Endothelial cell of umbilical vein (primary cell): ENCODE results near the gene WDR7. TPM values are rescaled to one million over a fixed set of nuclear protein-coding genes. Genes with fewer than 3 reads are reported as not detected.

Experiments
- BruUV-seq: library from RNA; stranded (reverse); fragments of 400-500 nt; replicated peaks from 2 replicates; lab custom pipeline; 2021; lab: Mats Ljungman, UMichigan
- CTCF ChIA-PET: fragments of 300-600, 350-600 bp; sonication (Branson Sonifier 250); formaldehyde crosslinking; loops from one replicate; lab custom pipeline; 2021; ENCODE audit warnings: antibody characterized with exemption, inconsistent platforms; lab: Charles Lee
- POLR2A ChIA-PET: fragments of 300-600, 350-600 bp; sonication (Branson Sonifier 250); formaldehyde crosslinking; loops from one replicate; lab custom pipeline; 2021; ENCODE audit warnings: antibody characterized with exemption, inconsistent platforms; lab: Charles Lee
- DNase-seq: peaks from one replicate; pipeline ENCODE4 v3.0.0-alpha.2; 2011; ENCODE audit warnings: low read depth, low spot score
- FAIRE-seq: peaks from 2 replicates; lab custom pipeline; 2011; peaks lifted over from hg19 to GRCh38; lab: Jason Lieb, UNC
- H2AFZ ChIP-seq: 2 replicates; pipeline ENCODE4 v1.6.0; 2012; ENCODE audit warnings: low read depth, low read length, control low read depth, inconsistent platforms
- H3K27ac ChIP-seq: 2 replicates; pipeline ENCODE4 v1.5.1; 2011; ENCODE audit warnings: low read depth, mild to moderate bottlenecking, control low read depth, low read length, moderate library complexity; ENCODE audit not compliant: insufficient read depth
- H3K27me3 ChIP-seq, 2 experiments: 2 replicates each; pipeline versions ENCODE4 v1.6.0 to v1.6.1; 2011; ENCODE audit warnings: low read length in 2 of 2, mixed read lengths in 1 of 2; ENCODE audit not compliant: control insufficient read depth in 2 of 2, insufficient read depth in 2 of 2
- H3K36me3 ChIP-seq, 2 experiments: 2 replicates in 1 of 2; 3 replicates in 1 of 2; pipeline ENCODE4 v1.5.1; 2011; ENCODE audit warnings: low read length in 2 of 2, mild to moderate bottlenecking in 1 of 2, moderate library complexity in 1 of 2; ENCODE audit not compliant: control insufficient read depth in 2 of 2, insufficient read depth in 2 of 2; ENCODE audit errors: extremely low read depth in 1 of 2
- H3K4me1 ChIP-seq: 3 replicates; pipeline ENCODE4 v1.5.1; 2011; ENCODE audit warnings: mild to moderate bottlenecking, low read length; ENCODE audit not compliant: control insufficient read depth, insufficient read depth; ENCODE audit errors: extremely low read depth
- H3K4me2 ChIP-seq: 2 replicates; pipeline ENCODE4 v1.6.1; 2011; ENCODE audit warnings: low read length, control low read depth, mixed read lengths; ENCODE audit not compliant: insufficient read depth
- H3K4me3 ChIP-seq, 3 experiments: fragments of 200-600 bp in 1 of 3; sonication (generic), shearing (Covaris generic) in 1 of 3; replicated peaks in 1 of 3; 2 replicates each; pipeline ENCODE4 v1.5.1; 2011 to 2016; ENCODE audit warnings: control low read depth in 3 of 3, low read length in 3 of 3, mild to moderate bottlenecking in 2 of 3, inconsistent platforms in 1 of 3, low read depth in 1 of 3, moderate library complexity in 1 of 3; ENCODE audit not compliant: insufficient read depth in 1 of 3
- H3K79me2 ChIP-seq: 2 replicates; pipeline ENCODE4 v1.6.0; 2012; ENCODE audit warnings: low read length, inconsistent platforms; ENCODE audit not compliant: control insufficient read depth, insufficient read depth
- H3K9ac ChIP-seq: replicated peaks from 2 replicates; pipeline ENCODE3; 2011; ENCODE audit warnings: low read length, control low read depth; ENCODE audit not compliant: insufficient read depth; ENCODE audit errors: extremely low read depth
- H3K9me1 ChIP-seq: replicated peaks from 3 replicates; pipeline ENCODE4 v1.6.0; 2011; ENCODE audit warnings: mild to moderate bottlenecking, low read length; ENCODE audit not compliant: control insufficient read depth, insufficient read depth; ENCODE audit errors: extremely low read depth
- H3K9me3 ChIP-seq: replicated peaks from 2 replicates; pipeline ENCODE4 v1.5.1; 2012; ENCODE audit warnings: low read length, inconsistent platforms; ENCODE audit not compliant: control insufficient read depth, insufficient read depth
- H4K20me1 ChIP-seq: replicated peaks from 2 replicates; pipeline ENCODE3; 2011; ENCODE audit warnings: mild to moderate bottlenecking, low read length; ENCODE audit not compliant: control insufficient read depth, insufficient read depth; ENCODE audit errors: extremely low read depth
- CTCF ChIP-seq, 2 donors: IDR thresholded peaks; 1 replicate in 1 of 2; 2 replicates in 1 of 2; pipeline ENCODE4 v1.5.1; 2011; ENCODE audit warnings: low read length in 2 of 2, mild to moderate bottlenecking in 2 of 2, moderate library complexity in 2 of 2, control low read depth in 1 of 2, inconsistent platforms in 1 of 2, low read depth in 1 of 2; ENCODE audit not compliant: insufficient read depth in 1 of 2; ENCODE audit errors: extremely low read depth in 1 of 2
- EZH2 ChIP-seq: IDR thresholded peaks from 2 replicates; pipeline ENCODE4 v1.6.1; 2012; ENCODE audit warnings: borderline replicate concordance, low read depth, mild to moderate bottlenecking, moderate library complexity, low read length, inconsistent platforms; ENCODE audit not compliant: severe bottlenecking
- FOS ChIP-seq: IDR thresholded peaks from 2 replicates; pipeline ENCODE4 v1.6.1; 2011; ENCODE audit warnings: mild to moderate bottlenecking, low read length, moderate library complexity, borderline replicate concordance; ENCODE audit not compliant: insufficient read depth
- GATA2 ChIP-seq: IDR thresholded peaks from 2 replicates; pipeline ENCODE4 v1.7.0; 2011; ENCODE audit warnings: low read depth, mild to moderate bottlenecking, moderate library complexity, mixed read lengths, low read length; ENCODE audit not compliant: insufficient read length, insufficient read depth
- JUN ChIP-seq: IDR thresholded peaks from 2 replicates; pipeline ENCODE4 v1.6.1; 2011; ENCODE audit warnings: borderline replicate concordance, low read depth; ENCODE audit not compliant: insufficient read length, insufficient read depth
- MAX ChIP-seq: IDR thresholded peaks from 2 replicates; pipeline ENCODE4 v1.6.1; 2011; ENCODE audit not compliant: insufficient read depth, insufficient read length
- MYC ChIP-seq: IDR thresholded peaks from one replicate; pipeline ENCODE4 v1.6.1; 2011; ENCODE audit warnings: mild to moderate bottlenecking, low read depth, low read length
- POLR2A ChIP-seq: IDR thresholded peaks from 2 replicates; pipeline ENCODE4 v1.6.1; 2012; ENCODE audit warnings: low read depth, mild to moderate bottlenecking, control low read depth, low read length
- POLR2AphosphoS5 ChIP-seq: IDR thresholded peaks from 2 replicates; pipeline ENCODE4 v1.6.1; 2012; ENCODE audit warnings: low read depth, mild to moderate bottlenecking, control low read depth, low read length, moderate library complexity; ENCODE audit not compliant: insufficient read depth
- dilution Hi-C: fragments of 300-500 bp; cut with MboI; formaldehyde crosslinking; loops from one replicate; pipeline ENCODE4 v1.15.0; 2019; ENCODE audit warnings: low sequenced_read_pairs; ENCODE audit not compliant: extremely low pct_ligation_motif_present
- intact Hi-C: fragments of 100-400 bp; cut with micrococcal nuclease; formaldehyde crosslinking; loops from one replicate; pipeline ENCODE4 v1.10.0; 2022
- polyA plus RNA-seq, 4 experiments: library from polyadenylated mRNA; depleted of rRNA in 3 of 4; stranded (reverse) in 3 of 4; unstranded in 1 of 4; fragments of >200 nt; gene quantifications; 2 replicates each; pipeline versions ENCODE4 v1.2.1 to v1.2.3, GENCODE V29; 2011 to 2012; ENCODE audit warnings: missing spikeins in 1 of 4
- total RNA-seq: library from RNA; stranded (reverse); gene quantifications from 2 replicates; pipeline ENCODE4 v1.2.3, GENCODE V29; 2021

WDR7 gene
- total and polyA plus RNA-seq, 2 donors (not counting 3 experiments of a cell fraction or from before 2014, with no cell fraction given): 5.9 to 19.0 TPM

- TF ChIP-seq POLR2AphosphoS5 (no peak), MAX (no peak), GATA2 (no peak), JUN (no peak), CTCF (IDR thresholded peaks at IDR 0.05; ENCODE audit: extremely low read depth in 1 of 2, insufficient read depth in 1 of 2, low read depth in 1 of 2, low read length in 2 of 2) (no peak), EZH2 (no peak), POLR2A (no peak), MYC (no peak), FOS (no peak)
- no peak overlapping the region for H3K4me3 ChIP-seq
- H3K9me3 ChIP-seq: no peaks in the 10 kb centered on the region
- no peaks in the 10 kb centered on the region for H3K79me2 ChIP-seq
- dilution Hi-C loops (no loop called here), intact Hi-C loops (no loop called here)
- no peak overlapping the region for H3K27ac ChIP-seq
- no peak for DNase-seq
- H4K20me1 ChIP-seq: no peaks in the 10 kb centered on the region
- H3K4me2 ChIP-seq: no peak overlapping the region
- H3K36me3 ChIP-seq: no peaks in the 10 kb centered on the region
- no TSS peak for BruUV-seq
- H3K4me1 ChIP-seq: peaks cover 2% of the 10 kb centered on the region
- CTCF ChIA-PET: no interaction called here
- H3K9ac ChIP-seq: no peak overlapping the region
- H3K27me3 ChIP-seq: no peaks in the 10 kb centered on the region
- POLR2A ChIA-PET: no interaction called here
- H3K9me1 ChIP-seq: no peaks in the 10 kb centered on the region
- H2AFZ ChIP-seq: no peak overlapping the region
- no peak for FAIRE-seq
Observed at GRCh38 chr18:56884511-56884910, 233.4 kb downstream of the WDR7 start.
